Dendritic cell treated with granulocyte-macrophage colony-stimulating factor and Interleukin-4, amounts not matched to agents 40 ng/mL and 50 ng/mL, for 4 days (primary cell): Measurements from ENCODE around the gene BID.

Experiments used
- H3K27ac Mint-ChIP-seq: one replicate; pipeline ENCODE4 v1.8.0; 2022; ENCODE audit warnings: mild to moderate bottlenecking, mixed read lengths
- H3K27me3 Mint-ChIP-seq: one replicate; pipeline ENCODE4 v1.8.0; 2022; ENCODE audit warnings: mild to moderate bottlenecking, mixed read lengths
- H3K36me3 Mint-ChIP-seq: one replicate; pipeline ENCODE4 v1.8.0; 2022; ENCODE audit warnings: low read depth, mixed read lengths
- H3K4me1 Mint-ChIP-seq: one replicate; pipeline ENCODE4 v1.8.0; 2022; ENCODE audit warnings: low read depth, mixed read lengths
- H3K4me3 Mint-ChIP-seq: one replicate; pipeline ENCODE4 v1.8.0; 2022; ENCODE audit warnings: mild to moderate bottlenecking, moderate library complexity, mixed read lengths
- H3K9me3 Mint-ChIP-seq: one replicate; pipeline ENCODE4 v1.8.0; 2022; ENCODE audit warnings: mixed read lengths
- intact Hi-C: fragments of 100-400 bp; cut with micrococcal nuclease; formaldehyde crosslinking; loops from one replicate; pipeline ENCODE4 v1.15.0; 2022

The BID gene

GRCh38 chr22:17810570-17811116 lies 36.4 kb upstream of the BID start:
- Mint-ChIP-seq H3K36me3 (peaks cover 6% of the 10 kb centered on the region), H3K4me1 (no peaks in the 10 kb centered on the region), H3K27me3 (no peaks in the 10 kb centered on the region), H3K27ac (no peak overlapping the region), H3K9me3 (no peaks in the 10 kb centered on the region), H3K4me3 (no peak overlapping the region)
- intact Hi-C loops = no loop called here

- H3K4me3 Mint-ChIP-seq = no peak overlapping the region
- H3K27me3 Mint-ChIP-seq = no peaks in the 10 kb centered on the region
- peaks cover 6% of the 10 kb centered on the region for H3K36me3 Mint-ChIP-seq
- no peaks in the 10 kb centered on the region for H3K4me1 Mint-ChIP-seq
- intact Hi-C loops = no loop called here
- H3K27ac Mint-ChIP-seq = no peak overlapping the region
- H3K9me3 Mint-ChIP-seq = no peaks in the 10 kb centered on the region
Observed at GRCh38 chr22:17808693-17809403, 34.6 kb upstream of the BID start.

- H3K4me1 Mint-ChIP-seq = no peaks in the 10 kb centered on the region
- no peaks in the 10 kb centered on the region for H3K9me3 Mint-ChIP-seq
- intact Hi-C loops = no loop called here
- H3K27ac Mint-ChIP-seq = no peak overlapping the region
- H3K36me3 Mint-ChIP-seq = peaks cover 6% of the 10 kb centered on the region
- H3K27me3 Mint-ChIP-seq = peaks cover 2% of the 10 kb centered on the region
- no peak overlapping the region for H3K4me3 Mint-ChIP-seq
Observed at GRCh38 chr22:17807578-17808410, 33.5 kb upstream of the BID start.

- H3K9me3 Mint-ChIP-seq = no peaks in the 10 kb centered on the region
- H3K4me3 Mint-ChIP-seq = no peak overlapping the region
- H3K27ac Mint-ChIP-seq = no peak overlapping the region
- intact Hi-C loops = no loop called here
- H3K36me3 Mint-ChIP-seq = peaks cover 6% of the 10 kb centered on the region
- peaks cover 2% of the 10 kb centered on the region for H3K27me3 Mint-ChIP-seq
- no peaks in the 10 kb centered on the region for H3K4me1 Mint-ChIP-seq
Observed at GRCh38 chr22:17807086-17807485, 32.8 kb upstream of the BID start.

GRCh38 chr22:17806437-17806836 lies 32.2 kb upstream of the BID start:
- intact Hi-C loops = no loop called here
- no peak overlapping the region for H3K27ac Mint-ChIP-seq
- no peak overlapping the region for H3K4me3 Mint-ChIP-seq
- H3K9me3 Mint-ChIP-seq = no peaks in the 10 kb centered on the region
- H3K27me3 Mint-ChIP-seq = peaks cover 2% of the 10 kb centered on the region
- no peaks in the 10 kb centered on the region for H3K4me1 Mint-ChIP-seq
- H3K36me3 Mint-ChIP-seq = peaks cover 6% of the 10 kb centered on the region

GRCh38 chr22:17804331-17805080 lies 30.2 kb upstream of the BID start:
- H3K4me1 Mint-ChIP-seq = peaks cover 16% of the 10 kb centered on the region
- no peak overlapping the region for H3K27ac Mint-ChIP-seq
- no peak overlapping the region for H3K4me3 Mint-ChIP-seq
- intact Hi-C loops = no loop called here
- no peaks in the 10 kb centered on the region for H3K9me3 Mint-ChIP-seq
- peaks cover 6% of the 10 kb centered on the region for H3K36me3 Mint-ChIP-seq
- peaks cover 5% of the 10 kb centered on the region for H3K27me3 Mint-ChIP-seq

GRCh38 chr22:17803609-17804270 lies 29.5 kb upstream of the BID start:
- intact Hi-C loops = no loop called here
- peaks cover 5% of the 10 kb centered on the region for H3K27me3 Mint-ChIP-seq
- peaks cover 3% of the 10 kb centered on the region for H3K36me3 Mint-ChIP-seq
- no peak overlapping the region for H3K27ac Mint-ChIP-seq
- H3K4me1 Mint-ChIP-seq = peaks cover 18% of the 10 kb centered on the region
- no peak overlapping the region for H3K4me3 Mint-ChIP-seq
- no peaks in the 10 kb centered on the region for H3K9me3 Mint-ChIP-seq

GRCh38 chr22:17802822-17803221 lies 28.6 kb upstream of the BID start:
- H3K4me3 Mint-ChIP-seq = no peak overlapping the region
- no peaks in the 10 kb centered on the region for H3K9me3 Mint-ChIP-seq
- H3K27me3 Mint-ChIP-seq = peaks cover 5% of the 10 kb centered on the region
- peaks cover 22% of the 10 kb centered on the region for H3K4me1 Mint-ChIP-seq
- H3K27ac Mint-ChIP-seq = peak overlapping the region; percentile 35
- intact Hi-C loops = no loop called here
- H3K36me3 Mint-ChIP-seq = no peaks in the 10 kb centered on the region

- H3K27ac Mint-ChIP-seq = peak overlapping the region; percentile 35
- intact Hi-C loops = no loop called here
- H3K4me3 Mint-ChIP-seq = no peak overlapping the region
- no peaks in the 10 kb centered on the region for H3K9me3 Mint-ChIP-seq
- H3K4me1 Mint-ChIP-seq = peaks cover 27% of the 10 kb centered on the region
- no peaks in the 10 kb centered on the region for H3K36me3 Mint-ChIP-seq
- peaks cover 5% of the 10 kb centered on the region for H3K27me3 Mint-ChIP-seq
Observed at GRCh38 chr22:17802411-17802810, 28.1 kb upstream of the BID start.

- intact Hi-C loops = loop anchor here (1.0 to 2.0 kb wide), 2 partner anchors 17 to 279 kb away; partner anchors contain the start of gene PEX26
- Mint-ChIP-seq H3K9me3 (no peaks in the 10 kb centered on the region), H3K4me1 (peaks cover 55% of the 10 kb centered on the region), H3K4me3 (no peak overlapping the region), H3K27me3 (peaks cover 11% of the 10 kb centered on the region), H3K27ac (peak overlapping the region; percentile 38), H3K36me3 (no peaks in the 10 kb centered on the region)
Observed at GRCh38 chr22:17797721-17798559, 23.7 kb upstream of the BID start.

- Mint-ChIP-seq H3K4me1 (peaks cover 55% of the 10 kb centered on the region), H3K4me3 (no peak overlapping the region)
- intact Hi-C loops = no loop called here
Observed at GRCh38 chr22:17796695-17797094, 22.4 kb upstream of the BID start.

GRCh38 chr22:17795661-17796548 lies 21.6 kb upstream of the BID start:
- H3K27me3 Mint-ChIP-seq = peaks cover 11% of the 10 kb centered on the region
- peaks cover 53% of the 10 kb centered on the region for H3K4me1 Mint-ChIP-seq
- no peaks in the 10 kb centered on the region for H3K9me3 Mint-ChIP-seq
- intact Hi-C loops = no loop called here
- H3K4me3 Mint-ChIP-seq = no peak overlapping the region
- peak overlapping the region; percentile 31 for H3K27ac Mint-ChIP-seq
- H3K36me3 Mint-ChIP-seq = no peaks in the 10 kb centered on the region

More at GRCh38 chr22:17796695-17797094, 22.4 kb upstream of the BID start:
- Mint-ChIP-seq H3K27ac (peak overlapping the region; percentile 43), H3K36me3 (no peaks in the 10 kb centered on the region), H3K27me3 (peaks cover 11% of the 10 kb centered on the region), H3K9me3 (no peaks in the 10 kb centered on the region)
